AG04450 (cell line): ENCODE data around the gene TOP2B. TPM values are rescaled to one million over a fixed set of nuclear protein-coding genes. Genes with fewer than 3 reads are reported as not detected.

ENCODE experiments used
- CTCF ChIA-PET: fragments of 300-600, 350-600 bp; formaldehyde crosslinking; extraction: SDS; loops from one replicate; lab custom pipeline; 2022; ENCODE audit warnings: antibody characterized with exemption, inconsistent platforms; lab: Charles Lee
- POLR2A ChIA-PET: fragments of 350-600 bp; formaldehyde crosslinking; extraction: SDS; loops from one replicate; lab custom pipeline; 2021; ENCODE audit warnings: antibody characterized with exemption, inconsistent platforms; lab: Yijun Ruan, JAX
- DNase-seq: peaks from one replicate; pipeline ENCODE4 v3.0.0-alpha.2; 2011; ENCODE audit warnings: low read depth, low spot score
- H3K27ac ChIP-seq: one replicate; pipeline ENCODE4 v1.5.1; 2012; ENCODE audit warnings: low read depth, low read length, control low read depth
- H3K27me3 ChIP-seq: one replicate; pipeline ENCODE4 v1.6.0; 2012; ENCODE audit warnings: low read length; ENCODE audit not compliant: control insufficient read depth, insufficient read depth
- H3K4me3 ChIP-seq: 2 replicates; pipeline ENCODE4 v1.5.1; 2011; ENCODE audit warnings: mild to moderate bottlenecking, low read depth, low read length, control low read depth
- H3K9me3 ChIP-seq: 2 replicates; pipeline ENCODE4 v1.5.1; 2012; ENCODE audit warnings: low read length; ENCODE audit not compliant: control insufficient read depth, insufficient read depth
- CTCF ChIP-seq: IDR thresholded peaks from 2 replicates; pipeline ENCODE4 v1.5.1; 2011; ENCODE audit warnings: low read depth, low read length, control low read depth, inconsistent platforms
- polyA plus RNA-seq: library from polyadenylated mRNA; depleted of rRNA; stranded (reverse); fragments of >200 nt; gene quantifications from 2 replicates; pipeline ENCODE4 v1.2.3, GENCODE V29; 2011; rRNA removed
- small RNA-seq: library from RNA; depleted of rRNA; stranded (forward); fragments of <200 nt; gene quantifications from one replicate; pipeline ENCODE3, GENCODE V24; 2012; ENCODE audit warnings: low read depth; ENCODE audit not compliant: insufficient read length

The TOP2B gene
- polyA plus RNA-seq, 1 experiment: 95.9 TPM

GRCh38 chr3:25547943-25548674, 116.6 kb downstream of the TOP2B start:
- CTCF ChIA-PET: no interaction called here
- POLR2A ChIA-PET: no interaction called here
- no peaks in the 10 kb centered on the region for H3K9me3 ChIP-seq

More at GRCh38 chr3:25547943-25548674, 116.6 kb downstream of the TOP2B start:
- no peak overlapping the region for H3K27ac ChIP-seq
- H3K27me3 ChIP-seq: peaks cover 5% of the 10 kb centered on the region
- H3K4me3 ChIP-seq: no peak overlapping the region
- no peak for DNase-seq
- no peak for TF ChIP-seq CTCF

Small RNA genes lying within 50 kb of the gene (small RNA-seq; reads per million reads assigned to genes)
- gene CRIP1P2: not detected
- gene RF01161: not detected
- not detected for gene RF02271

Other genes with a start within 250 kb of the TOP2B start
- 0.46 and 0.51 TPM in 2 replicates for gene RARB, start 236.6 kb downstream of the TOP2B start, polyA plus RNA-seq
- gene NGLY1, start 118.5 kb upstream of the TOP2B start, polyA plus RNA-seq: 13.9 and 16.3 TPM in 2 replicates
- gene OXSM, start 125.2 kb upstream of the TOP2B start, polyA plus RNA-seq: 15.9 and 19.7 TPM in 2 replicates